Frontal cortex (tissue), 4 donors: ENCODE results near the gene CYB561. TPM values are rescaled to one million over a fixed set of nuclear protein-coding genes. Genes with fewer than 3 reads are reported as not detected.

Experiments used
- DNase-seq, 2 donors: peaks; one replicate each; pipeline ENCODE4 v3.0.0; 2012; ENCODE audit warnings: low spot score in 2 of 2
- FAIRE-seq: peaks from 2 replicates; lab custom pipeline; 2012; peaks lifted over from hg19 to GRCh38; lab: Jason Lieb, UNC
- total RNA-seq: library from RNA; depleted of rRNA; stranded (reverse); fragments of >200 nt; gene quantifications from one replicate; pipeline ENCODE4 v1.2.3, GENCODE V29; 2014
- donor health status: control.
- donor health status: control.
- donor health status: control.

Gene CYB561, protein sequence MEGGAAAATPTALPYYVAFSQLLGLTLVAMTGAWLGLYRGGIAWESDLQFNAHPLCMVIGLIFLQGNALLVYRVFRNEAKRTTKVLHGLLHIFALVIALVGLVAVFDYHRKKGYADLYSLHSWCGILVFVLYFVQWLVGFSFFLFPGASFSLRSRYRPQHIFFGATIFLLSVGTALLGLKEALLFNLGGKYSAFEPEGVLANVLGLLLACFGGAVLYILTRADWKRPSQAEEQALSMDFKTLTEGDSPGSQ
- total RNA-seq, result 15.9 TPM

DNA sequence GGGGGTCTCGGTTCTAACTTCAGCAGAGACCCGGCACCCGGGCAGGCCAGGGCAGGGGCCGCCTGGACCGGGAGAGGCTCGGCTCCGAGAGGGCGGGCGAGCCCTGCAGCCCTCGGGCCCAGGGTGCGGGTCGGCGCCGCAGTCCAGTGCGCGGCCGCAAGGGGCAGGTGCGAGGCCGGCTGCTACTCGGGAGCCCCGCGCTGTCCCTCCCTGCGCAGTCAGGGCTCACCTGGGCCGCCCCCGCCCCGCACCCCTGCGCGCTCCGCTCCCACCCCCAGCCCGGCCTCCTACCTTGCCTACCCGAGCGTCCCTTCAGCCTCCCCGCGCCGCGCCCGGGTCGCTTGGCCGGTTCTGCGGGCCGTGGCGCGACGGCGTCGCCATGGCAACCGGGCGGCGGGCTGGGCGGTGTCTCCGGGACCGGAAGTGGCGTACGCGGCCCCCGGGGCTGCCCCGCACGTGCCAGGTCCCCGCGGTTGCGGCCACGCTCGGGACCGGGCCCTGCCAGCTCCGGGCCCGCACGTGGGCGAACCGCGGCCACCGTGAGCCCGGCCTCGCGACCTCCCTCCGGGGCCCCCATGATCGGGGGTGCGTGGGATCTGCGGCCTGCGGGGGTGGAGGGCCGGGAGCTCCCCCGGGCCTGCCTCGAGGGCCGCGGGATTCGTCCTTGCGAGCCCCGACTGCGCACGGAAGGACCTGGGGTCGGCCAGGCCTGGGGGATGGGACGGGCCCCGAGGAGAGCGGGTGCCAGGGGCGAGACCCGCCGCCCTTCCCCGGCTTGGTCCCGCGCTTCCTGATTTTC lies at the start of gene CYB561:
TSS of gene CYB561 (minus strand) at position 353 of the 799 bp plus-strand sequence. CDS start 8,759 bp downstream, outside the sequence.
- FAIRE-seq, result no peak

DNA sequence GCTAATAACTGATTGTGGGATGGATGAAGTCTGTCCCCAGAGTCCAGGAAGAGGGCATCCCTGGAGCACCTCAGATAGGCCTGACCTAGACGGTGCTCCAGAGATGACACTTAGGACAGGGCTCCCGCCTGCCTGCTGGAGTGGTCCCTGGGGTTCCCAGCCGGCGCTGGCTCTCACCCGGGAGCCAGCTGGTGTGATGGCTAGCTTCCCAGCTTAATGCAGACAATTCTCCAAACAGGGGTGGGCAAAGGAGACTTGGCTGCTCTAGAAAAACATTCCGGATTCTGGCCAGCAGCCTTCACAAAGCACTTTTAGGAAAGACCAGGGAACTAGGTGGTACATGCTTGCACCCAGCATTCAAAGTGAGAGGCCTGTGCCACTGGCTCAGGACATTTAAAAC lies 49.4 kb upstream of the CYB561 start:
- FAIRE-seq, result no peak
- no peak for DNase-seq

More for the DNA sequence above, at the start of gene CYB561:
- peak; percentile 83 to 93 for DNase-seq

DNA sequence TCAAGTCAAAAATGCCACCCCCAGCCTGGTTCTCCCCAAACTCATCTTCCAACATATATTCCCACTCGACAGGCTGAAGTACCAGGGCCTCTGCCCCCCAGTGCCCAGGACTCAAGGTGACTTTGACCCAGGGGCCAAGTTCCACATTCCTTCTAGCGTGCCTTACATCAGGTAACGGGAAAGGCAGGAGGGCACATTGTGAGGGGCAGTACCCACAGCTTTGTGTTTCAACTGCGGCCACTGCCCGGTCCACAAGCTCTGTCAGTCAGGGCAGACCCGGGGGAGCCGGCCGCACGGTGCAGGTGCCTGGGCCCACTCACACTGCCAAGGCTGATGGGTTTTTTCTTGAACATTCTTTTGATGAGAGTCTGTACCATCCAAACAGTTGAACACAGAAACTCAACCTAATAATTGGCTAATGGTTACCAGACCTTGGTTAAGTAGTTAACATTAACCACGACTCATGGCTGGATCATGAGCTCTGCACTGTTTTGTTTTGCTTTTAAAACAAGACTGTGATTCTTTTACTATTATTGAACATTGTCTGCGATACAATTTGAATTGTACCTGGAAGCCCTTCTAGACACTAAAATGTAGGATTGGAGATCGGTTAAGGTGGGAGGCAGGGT lies 48.3 kb upstream of the CYB561 start:
- DNase-seq (no peak), FAIRE-seq (no peak)

DNA sequence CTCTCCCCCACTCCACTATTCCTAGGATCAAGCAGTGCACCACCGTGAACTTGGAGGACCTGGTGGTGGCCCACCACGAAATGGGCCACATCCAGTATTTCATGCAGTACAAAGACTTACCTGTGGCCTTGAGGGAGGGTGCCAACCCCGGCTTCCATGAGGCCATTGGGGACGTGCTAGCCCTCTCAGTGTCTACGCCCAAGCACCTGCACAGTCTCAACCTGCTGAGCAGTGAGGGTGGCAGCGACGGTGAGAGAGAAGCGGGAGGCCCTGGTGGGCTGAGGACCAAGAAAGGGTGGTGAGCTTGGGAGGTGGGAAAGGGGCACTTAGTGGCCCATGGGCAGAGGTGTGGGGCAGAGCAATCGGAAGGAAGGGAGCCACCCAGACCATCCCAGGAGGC lies 47.3 kb upstream of the CYB561 start:
- DNase-seq (no peak), FAIRE-seq (no peak)

DNA sequence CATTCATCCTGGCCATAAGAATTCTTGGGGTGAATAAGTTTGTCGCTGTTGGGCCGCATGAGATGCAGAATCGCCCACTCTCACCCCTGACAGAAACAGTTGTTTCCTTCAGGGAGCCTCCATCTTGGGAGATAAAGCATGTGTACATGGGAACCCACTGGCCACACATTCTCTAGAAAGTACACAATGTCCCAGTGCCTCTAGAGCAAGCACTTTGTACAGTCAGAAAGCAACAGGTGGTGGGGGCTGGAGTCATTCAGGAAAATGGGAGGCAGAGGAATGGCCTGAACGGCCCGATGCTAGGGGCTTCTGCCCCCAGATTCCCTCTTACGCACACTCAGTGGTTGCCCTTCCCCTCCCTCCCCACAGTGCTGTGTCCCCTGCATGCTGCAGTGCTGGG lies 46.8 kb upstream of the CYB561 start:
- FAIRE-seq (no peak), DNase-seq (no peak)

DNA sequence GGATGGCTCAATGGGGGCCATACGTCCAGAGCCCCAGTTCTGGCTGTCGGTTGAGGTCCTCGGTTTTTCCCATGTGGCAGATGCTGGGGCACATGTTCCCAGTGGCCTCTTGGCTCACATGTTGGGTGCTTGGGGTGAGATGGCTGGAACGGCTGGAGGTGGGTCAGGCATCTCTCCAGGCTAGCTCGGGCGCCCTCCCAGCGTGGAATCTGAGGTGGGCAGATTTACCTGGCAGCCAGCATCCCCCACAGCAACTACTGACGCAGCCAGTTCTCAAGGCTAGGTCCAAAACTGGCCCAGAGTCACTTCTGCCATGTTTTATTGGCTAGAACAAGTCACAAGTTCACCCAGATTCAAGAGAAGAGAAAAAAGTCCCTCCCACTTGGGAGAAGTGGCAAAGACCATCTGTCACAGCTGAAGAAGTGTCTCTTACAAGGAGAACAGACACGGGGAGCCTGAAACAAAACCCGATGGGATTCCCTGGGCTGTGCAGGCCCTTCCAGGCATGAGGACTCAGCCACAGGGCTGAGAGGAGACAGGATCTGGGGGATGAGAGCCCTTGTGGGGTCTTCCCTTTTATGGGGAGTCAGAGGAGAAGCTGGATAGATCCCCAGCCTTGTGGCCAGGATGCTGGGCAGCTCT lies 46.0 kb upstream of the CYB561 start:
- FAIRE-seq (no peak), DNase-seq (no peak)

DNA sequence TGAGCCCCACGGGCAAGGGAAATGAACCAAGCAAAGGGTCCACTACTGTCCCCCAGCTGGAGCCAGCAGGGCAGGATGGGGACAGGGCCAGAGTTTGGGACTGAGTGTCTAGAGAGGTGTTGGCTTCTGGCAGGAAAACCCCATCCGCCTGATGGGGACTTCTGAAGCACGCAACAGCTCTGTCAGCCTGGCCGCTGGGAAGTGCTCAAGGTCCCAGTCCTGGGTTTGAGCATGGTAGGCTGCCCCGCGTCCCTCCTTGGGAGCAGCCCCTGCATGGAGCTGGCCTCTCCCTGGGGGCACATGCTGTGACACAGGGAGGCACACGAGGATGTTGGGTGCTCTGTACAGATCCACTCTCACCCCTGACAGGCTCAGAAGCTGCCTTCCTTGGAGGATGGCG lies 45.3 kb upstream of the CYB561 start:
- FAIRE-seq (no peak), DNase-seq (no peak)

DNA sequence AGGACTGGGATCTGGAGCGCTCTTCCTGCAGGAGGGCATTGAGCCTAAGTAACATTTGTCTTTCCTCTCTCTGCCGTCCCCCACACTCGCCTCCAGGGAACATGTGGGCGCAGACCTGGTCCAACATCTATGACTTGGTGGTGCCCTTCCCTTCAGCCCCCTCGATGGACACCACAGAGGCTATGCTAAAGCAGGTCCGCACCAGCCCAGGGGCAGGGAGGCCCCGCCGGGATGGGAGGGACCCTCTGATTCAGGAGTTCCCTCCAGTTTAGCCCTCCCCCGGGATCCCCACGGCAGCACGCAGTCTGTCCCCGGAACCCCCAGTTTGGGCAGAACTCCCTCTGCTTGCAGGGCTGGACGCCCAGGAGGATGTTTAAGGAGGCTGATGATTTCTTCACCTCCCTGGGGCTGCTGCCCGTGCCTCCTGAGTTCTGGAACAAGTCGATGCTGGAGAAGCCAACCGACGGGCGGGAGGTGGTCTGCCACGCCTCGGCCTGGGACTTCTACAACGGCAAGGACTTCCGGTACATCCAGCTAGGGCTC lies 44.8 kb upstream of the CYB561 start:
- DNase-seq (no peak), FAIRE-seq (no peak)

DNA sequence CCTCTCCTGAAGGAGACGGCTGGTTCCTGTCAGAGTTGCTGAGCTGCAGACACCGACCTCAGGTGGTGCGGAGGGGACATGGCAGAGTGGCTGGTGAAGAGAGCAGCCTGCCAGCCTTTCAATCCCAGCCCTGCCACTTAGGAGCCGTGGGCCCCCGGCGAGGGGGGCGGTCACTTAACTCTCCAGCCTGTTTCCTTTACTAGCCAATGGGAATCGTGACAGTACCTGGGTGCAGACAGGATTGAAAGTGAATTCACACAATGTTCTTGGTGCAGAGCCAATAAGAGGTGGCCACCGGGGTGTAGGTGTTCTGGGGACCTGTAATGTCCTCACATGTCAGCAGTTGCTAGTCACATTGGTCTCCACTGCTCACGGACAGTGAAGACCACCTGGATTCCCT lies 44.2 kb upstream of the CYB561 start:
- FAIRE-seq (no peak), DNase-seq (no peak)

DNA sequence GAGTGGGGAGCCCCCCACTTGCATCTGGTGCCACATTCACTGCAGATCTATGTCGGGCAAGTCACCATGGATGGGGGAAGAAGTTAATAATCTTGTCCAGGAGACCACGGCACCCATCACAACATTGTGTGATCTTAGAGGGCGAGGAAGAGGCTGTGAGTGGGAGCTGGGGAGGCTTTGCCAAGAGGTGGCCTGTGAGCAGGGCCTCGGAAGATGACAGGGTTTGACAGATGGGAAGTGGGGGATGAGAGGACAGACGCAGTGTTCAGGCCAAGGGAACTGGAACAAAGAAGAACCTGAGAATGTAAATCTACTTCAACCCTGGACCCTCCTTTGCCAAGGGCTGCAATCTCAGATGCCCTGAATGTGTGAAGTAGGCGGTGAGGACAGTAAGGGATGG lies 43.2 kb upstream of the CYB561 start:
- FAIRE-seq, result no peak
- no peak for DNase-seq

DNA sequence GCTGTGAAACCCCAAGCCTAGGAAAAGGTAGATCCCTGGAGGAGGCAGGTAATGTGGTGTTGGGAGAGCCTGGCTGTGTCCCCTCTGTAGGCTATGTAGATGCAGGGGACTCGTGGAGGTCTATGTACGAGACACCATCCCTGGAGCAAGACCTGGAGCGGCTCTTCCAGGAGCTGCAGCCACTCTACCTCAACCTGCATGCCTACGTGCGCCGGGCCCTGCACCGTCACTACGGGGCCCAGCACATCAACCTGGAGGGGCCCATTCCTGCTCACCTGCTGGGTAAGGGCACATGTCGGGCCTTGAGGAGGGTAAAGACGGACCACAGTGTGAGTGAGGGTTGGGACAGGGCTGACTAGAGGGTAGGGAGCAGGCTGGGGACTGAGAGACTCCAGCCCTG lies 42.7 kb upstream of the CYB561 start:
- no peak for DNase-seq
- FAIRE-seq, result no peak

DNA sequence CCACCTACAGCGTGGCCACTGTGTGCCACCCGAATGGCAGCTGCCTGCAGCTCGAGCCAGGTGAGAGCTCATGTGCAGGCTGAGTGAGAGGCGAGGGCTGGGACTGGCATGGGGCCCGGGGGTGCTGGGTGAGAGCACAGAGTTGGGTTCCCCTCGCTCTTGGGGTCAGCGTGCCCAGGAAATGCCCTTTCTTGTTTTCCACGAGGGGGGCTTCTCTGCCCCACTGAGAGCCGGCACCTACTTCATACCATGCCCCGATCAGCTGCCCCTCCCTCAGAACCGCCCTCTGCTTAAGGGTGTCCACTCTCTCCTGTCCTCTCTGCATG lies 40.9 kb upstream of the CYB561 start:
- FAIRE-seq, result no peak
- no peak for DNase-seq

DNA sequence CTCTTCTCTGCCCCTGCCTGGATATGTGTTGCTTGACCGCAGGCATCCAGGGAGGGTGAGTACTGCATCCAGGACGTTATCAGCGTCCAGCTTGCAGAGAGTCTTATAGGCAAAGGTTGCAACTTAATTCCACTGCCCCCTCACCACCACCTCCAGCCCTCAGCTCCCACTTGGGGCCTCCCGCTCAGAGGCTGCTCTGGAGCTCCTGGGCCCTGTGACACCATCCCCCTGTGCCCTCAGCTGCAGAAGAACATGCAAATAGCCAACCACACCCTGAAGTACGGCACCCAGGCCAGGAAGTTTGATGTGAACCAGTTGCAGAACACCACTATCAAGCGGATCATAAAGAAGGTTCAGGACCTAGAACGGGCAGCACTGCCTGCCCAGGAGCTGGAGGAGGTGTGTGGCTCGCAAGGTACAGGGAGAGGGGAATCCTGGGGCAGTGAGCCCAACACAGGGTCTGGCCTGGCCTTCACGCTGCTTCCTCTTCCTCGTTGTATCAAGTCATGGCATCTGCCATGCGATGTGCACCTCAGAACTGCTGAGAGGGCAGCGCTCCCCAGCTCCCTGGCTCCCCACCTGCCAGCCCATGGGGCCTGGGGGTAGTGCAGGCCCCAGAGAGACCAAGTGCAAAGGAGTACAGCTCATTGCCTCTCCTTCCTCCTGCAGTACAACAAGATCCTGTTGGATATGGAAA lies 40.4 kb upstream of the CYB561 start:
- DNase-seq (no peak), FAIRE-seq (no peak)

DNA sequence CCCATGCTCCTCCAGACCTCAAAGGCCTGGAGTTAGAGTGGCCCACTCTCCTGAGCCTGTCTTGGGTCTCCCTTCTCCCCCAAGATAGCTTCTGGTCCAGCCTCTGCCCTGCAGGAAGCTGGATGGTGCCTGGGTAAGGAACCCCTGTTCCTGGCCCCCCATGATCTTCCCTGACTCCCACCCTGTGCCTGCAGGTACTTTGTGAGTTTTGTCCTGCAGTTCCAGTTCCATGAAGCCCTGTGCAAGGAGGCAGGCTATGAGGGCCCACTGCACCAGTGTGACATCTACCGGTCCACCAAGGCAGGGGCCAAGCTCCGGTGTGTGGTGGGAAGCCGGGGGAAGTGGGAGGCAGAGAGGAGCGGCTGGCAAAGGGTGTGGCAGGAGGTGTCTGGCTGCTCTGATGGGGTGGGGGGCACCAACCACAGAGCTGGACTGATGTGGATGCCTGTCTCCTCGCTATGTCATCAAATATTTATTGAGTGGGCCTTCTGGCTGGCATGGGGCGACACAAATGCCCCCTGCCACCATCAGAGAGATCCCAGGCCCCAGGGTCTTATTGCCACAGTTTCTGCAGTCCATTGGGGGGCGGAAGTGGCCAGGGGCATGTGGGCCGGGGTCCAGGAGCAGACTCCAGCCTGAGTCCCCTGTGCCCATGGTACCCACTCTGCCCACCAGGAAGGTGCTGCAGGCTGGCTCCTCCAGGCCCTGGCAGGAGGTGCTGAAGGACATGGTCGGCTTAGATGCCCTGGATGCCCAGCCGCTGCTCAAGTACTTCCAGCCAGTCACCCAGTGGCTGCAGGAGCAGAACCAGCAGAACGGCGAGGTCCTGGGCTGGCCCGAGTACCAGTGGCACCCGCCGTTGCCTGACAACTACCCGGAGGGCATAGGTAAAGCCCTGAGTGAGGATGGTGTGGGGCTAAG lies 37.8 kb upstream of the CYB561 start:
- DNase-seq (no peak), FAIRE-seq (no peak)

DNA sequence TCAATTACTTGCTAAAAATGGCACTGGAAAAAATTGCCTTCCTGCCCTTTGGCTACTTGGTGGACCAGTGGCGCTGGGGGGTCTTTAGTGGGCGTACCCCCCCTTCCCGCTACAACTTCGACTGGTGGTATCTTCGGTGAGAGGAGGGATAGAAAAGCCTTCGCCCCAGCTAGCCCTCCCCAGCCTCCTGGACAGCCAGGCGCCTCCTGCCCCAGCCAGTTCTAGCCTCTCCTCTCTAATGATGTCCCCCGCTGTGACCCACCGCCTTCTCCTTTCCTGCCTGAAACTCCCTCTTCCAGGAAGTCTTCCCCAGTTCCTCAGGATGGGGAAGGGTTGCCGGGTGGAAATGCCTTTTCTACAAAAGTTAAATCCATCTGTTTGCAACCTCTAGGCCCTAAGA lies 36.9 kb upstream of the CYB561 start:
- FAIRE-seq, result no peak
- no peak for DNase-seq

DNA sequence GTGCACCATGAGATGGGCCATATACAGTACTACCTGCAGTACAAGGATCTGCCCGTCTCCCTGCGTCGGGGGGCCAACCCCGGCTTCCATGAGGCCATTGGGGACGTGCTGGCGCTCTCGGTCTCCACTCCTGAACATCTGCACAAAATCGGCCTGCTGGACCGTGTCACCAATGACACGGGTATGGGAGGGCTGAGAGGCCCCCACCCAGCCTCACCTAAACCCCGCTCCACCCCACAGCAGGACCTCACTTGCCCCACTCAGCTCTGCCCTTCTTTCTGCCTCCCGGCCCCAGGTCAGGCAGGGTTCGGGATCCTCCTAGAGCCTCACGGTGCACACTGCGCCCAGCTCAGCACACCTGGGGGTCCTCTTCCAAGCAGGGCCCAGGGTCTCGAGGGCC lies 36.4 kb upstream of the CYB561 start:
- DNase-seq (no peak), FAIRE-seq (no peak)

DNA sequence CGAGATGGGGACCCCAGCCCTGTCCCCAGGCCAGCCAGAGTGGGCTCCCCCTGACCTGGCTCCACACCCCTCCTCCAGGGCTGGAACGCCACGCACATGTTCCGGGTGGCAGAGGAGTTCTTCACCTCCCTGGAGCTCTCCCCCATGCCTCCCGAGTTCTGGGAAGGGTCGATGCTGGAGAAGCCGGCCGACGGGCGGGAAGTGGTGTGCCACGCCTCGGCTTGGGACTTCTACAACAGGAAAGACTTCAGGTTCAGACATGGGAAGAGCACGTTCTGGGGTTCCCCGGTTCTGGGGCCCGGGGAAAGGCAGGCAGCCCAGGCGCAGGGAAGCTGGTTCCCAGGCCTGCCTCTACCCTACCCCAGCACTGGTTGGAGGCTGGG lies 35.4 kb upstream of the CYB561 start:
- FAIRE-seq (no peak), DNase-seq (no peak)

DNA sequence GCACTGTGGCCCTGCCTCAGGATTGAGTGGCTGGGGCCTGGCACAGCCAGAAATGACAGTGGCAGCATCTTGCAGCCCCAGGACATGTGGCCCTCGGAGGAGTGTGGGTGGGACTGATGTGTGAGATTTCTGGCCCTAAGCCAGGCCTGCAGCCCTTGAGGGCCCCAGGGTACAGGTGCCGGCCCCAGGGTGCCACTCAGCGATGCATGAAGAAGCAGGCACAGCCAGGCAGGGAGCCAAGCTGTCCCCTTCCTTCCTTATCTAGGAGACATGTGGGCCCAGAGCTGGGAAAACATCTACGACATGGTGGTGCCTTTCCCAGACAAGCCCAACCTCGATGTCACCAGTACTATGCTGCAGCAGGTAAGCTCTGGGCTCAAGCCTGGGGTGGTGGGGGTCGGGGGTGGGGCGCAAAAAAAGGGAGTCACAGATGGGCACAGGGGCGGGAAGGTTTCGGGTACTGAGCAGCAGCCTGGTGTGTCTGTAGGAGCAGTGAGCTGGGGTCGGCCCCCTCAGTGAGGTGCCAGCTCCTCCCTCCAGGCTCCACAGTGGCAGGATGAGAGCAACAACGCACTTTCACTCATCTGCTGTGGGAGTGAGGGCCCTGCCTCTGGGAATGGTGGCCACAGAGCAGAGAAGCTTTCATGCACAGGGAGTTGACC lies 34.9 kb upstream of the CYB561 start:
- no peak for DNase-seq
- no peak for FAIRE-seq
